Liver (tissue), 9 donors: ENCODE data around the gene HBE1. TPM values are rescaled to one million over a fixed set of nuclear protein-coding genes. Genes with fewer than 3 reads are reported as not detected.

ENCODE experiments used
- DNase-seq: peaks from one replicate; pipeline ENCODE4 v3.0.0-alpha.2; 2017; ENCODE audit warnings: low spot score
- H3K27ac ChIP-seq, 2 donors: one replicate each; pipeline ENCODE4 v1.7.0; 2013; ENCODE audit warnings: inconsistent platforms in 2 of 2, low read length in 2 of 2, control low read depth in 1 of 2, low read depth in 1 of 2, mild to moderate bottlenecking in 1 of 2
- H3K27me3 ChIP-seq, 4 donors: one replicate each; pipeline versions ENCODE4 v1.6.1 to v1.7.0; 2013; ENCODE audit warnings: low read length in 3 of 4, inconsistent platforms in 1 of 4, mild to moderate bottlenecking in 1 of 4, moderate library complexity in 1 of 4; ENCODE audit not compliant: control insufficient read depth in 4 of 4, insufficient read depth in 4 of 4
- H3K36me3 ChIP-seq, 4 donors: one replicate each; pipeline versions ENCODE4 v1.6.1 to v1.7.0; 2013; ENCODE audit warnings: low read length in 3 of 4, mild to moderate bottlenecking in 3 of 4, low read depth in 1 of 4, moderate library complexity in 1 of 4; ENCODE audit not compliant: control insufficient read depth in 4 of 4, insufficient read depth in 3 of 4
- H3K4me1 ChIP-seq, 4 donors: one replicate each; pipeline versions ENCODE4 v1.6.1 to v1.7.0; 2013; ENCODE audit warnings: low read length in 3 of 4, mild to moderate bottlenecking in 3 of 4, moderate library complexity in 1 of 4; ENCODE audit not compliant: control insufficient read depth in 4 of 4, insufficient read depth in 4 of 4
- H3K4me3 ChIP-seq, 3 donors: one replicate each; pipeline versions ENCODE4 v1.6.1 to v1.7.0; 2013; ENCODE audit warnings: low read length in 3 of 3, control low read depth in 1 of 3, low read depth in 1 of 3, mild to moderate bottlenecking in 1 of 3
- H3K9ac ChIP-seq, 2 donors: one replicate each; pipeline ENCODE4 v1.7.0; 2013; ENCODE audit warnings: low read length in 2 of 2, mild to moderate bottlenecking in 2 of 2, moderate library complexity in 2 of 2, control low read depth in 1 of 2, low read depth in 1 of 2
- H3K9me3 ChIP-seq, 4 donors: one replicate each; pipeline versions ENCODE4 v1.6.1 to v1.7.0; 2013; ENCODE audit warnings: low read length in 3 of 4; ENCODE audit not compliant: control insufficient read depth in 4 of 4
- EGR1 ChIP-seq, 2 donors: IDR thresholded peaks; 2 replicates each; pipeline ENCODE4 v1.6.1; 2016 to 2018; ENCODE audit warnings: antibody characterized with exemption in 2 of 2, low read depth in 2 of 2
- HNF4A ChIP-seq, 2 donors: conservative IDR thresholded peaks; 2 replicates each; pipeline ENCODE4 v1.6.1; 2016; ENCODE audit warnings: antibody characterized with exemption in 2 of 2, mild to moderate bottlenecking in 2 of 2
- HNF4G ChIP-seq: IDR thresholded peaks from 2 replicates; pipeline ENCODE4 v1.6.1; 2016; ENCODE audit warnings: antibody characterized with exemption
- JUND ChIP-seq, 2 donors: IDR thresholded peaks; 2 replicates each; pipeline ENCODE4 v1.6.1; 2016; ENCODE audit warnings: antibody characterized with exemption in 2 of 2
- NR2F2 ChIP-seq: IDR thresholded peaks from 2 replicates; pipeline ENCODE4 v1.6.1; 2016; ENCODE audit warnings: antibody characterized with exemption
- RAD21 ChIP-seq, 2 donors: IDR thresholded peaks; 2 replicates each; pipeline ENCODE4 v1.6.1; 2016; ENCODE audit warnings: antibody characterized with exemption in 2 of 2, mild to moderate bottlenecking in 2 of 2
- SP1 ChIP-seq: IDR thresholded peaks from 2 replicates; pipeline ENCODE4 v1.6.1; 2018; ENCODE audit warnings: antibody characterized with exemption, mild to moderate bottlenecking
- YY1 ChIP-seq: IDR thresholded peaks from 2 replicates; pipeline ENCODE4 v1.6.1; 2016; ENCODE audit warnings: antibody characterized with exemption, mild to moderate bottlenecking
- WGBS: extraction: QIAGEN DNeasy Blood & Tissue Kit; methylation state at CpG from one replicate; pipeline ENCODE4 v1.1.7; 2013; 5-methylcytosine and 5-hydroxymethylcytosine counted together
- polyA plus RNA-seq, 2 donors: library from polyadenylated mRNA; stranded (reverse) in 1 of 2; unstranded in 1 of 2; fragments of 200-250 nt in 1 of 2; fragments of >200 nt in 1 of 2; fragmentation: Nextera tagmentation in 1 of 2; extraction: Ambion mirVana in 1 of 2; gene quantifications; one replicate each; pipeline versions ENCODE4 v1.2.1 to v1.2.3, GENCODE V29; 2013 to 2015
- total RNA-seq, 2 donors: library from RNA; depleted of rRNA; stranded (reverse); fragments of >200 nt; gene quantifications; one replicate each; pipeline ENCODE4 v1.2.3, GENCODE V29; 2014
- TF ChIP-seq, protein P1 (sequence below): IDR thresholded peaks from 2 replicates; pipeline ENCODE4 v1.6.1; 2016; ENCODE audit warnings: antibody characterized with exemption
- TF ChIP-seq, protein P2 (sequence below): IDR thresholded peaks from 2 replicates; pipeline ENCODE4 v1.6.1; 2016; ENCODE audit warnings: antibody characterized with exemption, mild to moderate bottlenecking
- TF ChIP-seq, protein P3 (sequence below): IDR thresholded peaks from 2 replicates; pipeline ENCODE4 v1.6.1; 2016; ENCODE audit warnings: antibody characterized with exemption
- TF ChIP-seq, protein P4 (sequence below): fragments of 150-350 bp; IDR thresholded peaks from 2 replicates; pipeline ENCODE4 v1.5.1; 2017; ENCODE audit warnings: improper control_type of control experiment, low read depth, low read length; ENCODE audit not compliant: missing input control
- donor health status: healthy.
- donor health status: healthy.
- donor health status: healthy.
- donor health status: healthy.
- donor health status: healthy.

HBE1 gene
- total and polyA plus RNA-seq, 4 donors, result 82.7 TPM; not detected in 3

DNA sequence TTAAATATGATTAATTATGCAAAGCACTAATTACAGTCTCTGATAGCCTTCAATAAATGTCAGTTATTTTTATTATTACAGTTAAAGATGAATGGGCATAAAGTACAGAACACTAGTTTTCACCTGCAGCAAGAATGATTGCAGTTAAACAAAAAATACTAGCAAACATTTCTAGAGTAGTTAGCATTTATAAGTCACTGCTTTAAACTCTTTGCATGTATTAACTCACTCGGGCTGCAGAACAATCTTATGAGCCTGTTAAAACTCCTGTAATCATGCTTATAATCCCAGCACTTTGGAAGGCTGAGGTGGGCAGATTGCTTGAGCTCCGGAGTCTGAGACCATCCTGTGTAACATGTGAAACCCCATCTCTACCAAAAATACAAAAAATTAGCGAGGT lies 17.2 kb upstream of the HBE1 start:
- Histone ChIP-seq H3K27me3 (no peaks in the 10 kb centered on the region), H3K9ac (no peak overlapping the region), H3K27ac (no peak overlapping the region), H3K9me3 (no peaks in the 10 kb centered on the region), H3K4me1 (no peaks in the 10 kb centered on the region), H3K36me3 (no peaks in the 10 kb centered on the region), H3K4me3 (no peak overlapping the region)
- DNase-seq, result no peak
- WGBS, result 79% methylated on average over 3 of the region's 3 CpGs
- TF ChIP-seq NR2F2 (no peak), HNF4A (conservative IDR thresholded peaks at IDR 0.05) (no peak), EGR1 (IDR thresholded peaks at IDR 0.05; ENCODE audit: low read depth in 2 of 2) (no peak), HNF4G (no peak), JUND (IDR thresholded peaks at IDR 0.05) (no peak), YY1 (no peak)
- TF ChIP-seq, protein P1, sequence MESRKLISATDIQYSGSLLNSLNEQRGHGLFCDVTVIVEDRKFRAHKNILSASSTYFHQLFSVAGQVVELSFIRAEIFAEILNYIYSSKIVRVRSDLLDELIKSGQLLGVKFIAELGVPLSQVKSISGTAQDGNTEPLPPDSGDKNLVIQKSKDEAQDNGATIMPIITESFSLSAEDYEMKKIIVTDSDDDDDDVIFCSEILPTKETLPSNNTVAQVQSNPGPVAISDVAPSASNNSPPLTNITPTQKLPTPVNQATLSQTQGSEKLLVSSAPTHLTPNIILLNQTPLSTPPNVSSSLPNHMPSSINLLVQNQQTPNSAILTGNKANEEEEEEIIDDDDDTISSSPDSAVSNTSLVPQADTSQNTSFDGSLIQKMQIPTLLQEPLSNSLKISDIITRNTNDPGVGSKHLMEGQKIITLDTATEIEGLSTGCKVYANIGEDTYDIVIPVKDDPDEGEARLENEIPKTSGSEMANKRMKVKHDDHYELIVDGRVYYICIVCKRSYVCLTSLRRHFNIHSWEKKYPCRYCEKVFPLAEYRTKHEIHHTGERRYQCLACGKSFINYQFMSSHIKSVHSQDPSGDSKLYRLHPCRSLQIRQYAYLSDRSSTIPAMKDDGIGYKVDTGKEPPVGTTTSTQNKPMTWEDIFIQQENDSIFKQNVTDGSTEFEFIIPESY, result no peak
- TF ChIP-seq, protein P2, sequence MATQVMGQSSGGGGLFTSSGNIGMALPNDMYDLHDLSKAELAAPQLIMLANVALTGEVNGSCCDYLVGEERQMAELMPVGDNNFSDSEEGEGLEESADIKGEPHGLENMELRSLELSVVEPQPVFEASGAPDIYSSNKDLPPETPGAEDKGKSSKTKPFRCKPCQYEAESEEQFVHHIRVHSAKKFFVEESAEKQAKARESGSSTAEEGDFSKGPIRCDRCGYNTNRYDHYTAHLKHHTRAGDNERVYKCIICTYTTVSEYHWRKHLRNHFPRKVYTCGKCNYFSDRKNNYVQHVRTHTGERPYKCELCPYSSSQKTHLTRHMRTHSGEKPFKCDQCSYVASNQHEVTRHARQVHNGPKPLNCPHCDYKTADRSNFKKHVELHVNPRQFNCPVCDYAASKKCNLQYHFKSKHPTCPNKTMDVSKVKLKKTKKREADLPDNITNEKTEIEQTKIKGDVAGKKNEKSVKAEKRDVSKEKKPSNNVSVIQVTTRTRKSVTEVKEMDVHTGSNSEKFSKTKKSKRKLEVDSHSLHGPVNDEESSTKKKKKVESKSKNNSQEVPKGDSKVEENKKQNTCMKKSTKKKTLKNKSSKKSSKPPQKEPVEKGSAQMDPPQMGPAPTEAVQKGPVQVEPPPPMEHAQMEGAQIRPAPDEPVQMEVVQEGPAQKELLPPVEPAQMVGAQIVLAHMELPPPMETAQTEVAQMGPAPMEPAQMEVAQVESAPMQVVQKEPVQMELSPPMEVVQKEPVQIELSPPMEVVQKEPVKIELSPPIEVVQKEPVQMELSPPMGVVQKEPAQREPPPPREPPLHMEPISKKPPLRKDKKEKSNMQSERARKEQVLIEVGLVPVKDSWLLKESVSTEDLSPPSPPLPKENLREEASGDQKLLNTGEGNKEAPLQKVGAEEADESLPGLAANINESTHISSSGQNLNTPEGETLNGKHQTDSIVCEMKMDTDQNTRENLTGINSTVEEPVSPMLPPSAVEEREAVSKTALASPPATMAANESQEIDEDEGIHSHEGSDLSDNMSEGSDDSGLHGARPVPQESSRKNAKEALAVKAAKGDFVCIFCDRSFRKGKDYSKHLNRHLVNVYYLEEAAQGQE, result no peak
- TF ChIP-seq, protein P3, sequence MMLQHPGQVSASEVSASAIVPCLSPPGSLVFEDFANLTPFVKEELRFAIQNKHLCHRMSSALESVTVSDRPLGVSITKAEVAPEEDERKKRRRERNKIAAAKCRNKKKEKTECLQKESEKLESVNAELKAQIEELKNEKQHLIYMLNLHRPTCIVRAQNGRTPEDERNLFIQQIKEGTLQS, result no peak

DNA sequence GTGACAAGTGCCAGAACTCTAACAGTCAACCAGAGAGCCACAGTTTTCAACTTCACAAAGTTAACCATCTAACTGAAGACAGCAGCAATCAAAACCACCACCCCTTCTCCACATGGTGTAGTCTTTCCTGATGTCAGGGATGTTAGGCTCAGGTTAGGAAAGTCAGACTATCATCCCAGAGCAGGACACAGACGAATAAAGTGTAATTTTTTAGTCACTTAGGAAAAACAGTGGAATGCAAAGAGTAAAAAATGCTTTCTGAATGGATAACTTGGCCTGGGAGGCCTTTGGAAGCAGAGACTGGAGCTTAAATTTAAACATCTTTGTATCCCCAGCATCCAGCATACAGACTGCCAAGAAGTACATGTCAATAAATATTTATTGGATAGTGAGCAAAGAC lies 16.6 kb upstream of the HBE1 start:
- Histone ChIP-seq H3K27ac (no peak overlapping the region), H3K4me1 (no peaks in the 10 kb centered on the region), H3K9ac (no peak overlapping the region), H3K27me3 (no peaks in the 10 kb centered on the region), H3K4me3 (no peak overlapping the region), H3K36me3 (no peaks in the 10 kb centered on the region), H3K9me3 (no peaks in the 10 kb centered on the region)
- WGBS, result 52% methylated on average over 1 of the region's 1 CpG
- no peak for DNase-seq
- TF ChIP-seq NR2F2 (no peak), HNF4G (no peak), EGR1 (IDR thresholded peaks at IDR 0.05; ENCODE audit: low read depth in 2 of 2) (no peak), SP1 (no peak), RAD21 (IDR thresholded peaks at IDR 0.05) (no peak)
- TF ChIP-seq, protein P1, result no peak
- TF ChIP-seq, protein P2, result no peak
- TF ChIP-seq, protein P4, sequence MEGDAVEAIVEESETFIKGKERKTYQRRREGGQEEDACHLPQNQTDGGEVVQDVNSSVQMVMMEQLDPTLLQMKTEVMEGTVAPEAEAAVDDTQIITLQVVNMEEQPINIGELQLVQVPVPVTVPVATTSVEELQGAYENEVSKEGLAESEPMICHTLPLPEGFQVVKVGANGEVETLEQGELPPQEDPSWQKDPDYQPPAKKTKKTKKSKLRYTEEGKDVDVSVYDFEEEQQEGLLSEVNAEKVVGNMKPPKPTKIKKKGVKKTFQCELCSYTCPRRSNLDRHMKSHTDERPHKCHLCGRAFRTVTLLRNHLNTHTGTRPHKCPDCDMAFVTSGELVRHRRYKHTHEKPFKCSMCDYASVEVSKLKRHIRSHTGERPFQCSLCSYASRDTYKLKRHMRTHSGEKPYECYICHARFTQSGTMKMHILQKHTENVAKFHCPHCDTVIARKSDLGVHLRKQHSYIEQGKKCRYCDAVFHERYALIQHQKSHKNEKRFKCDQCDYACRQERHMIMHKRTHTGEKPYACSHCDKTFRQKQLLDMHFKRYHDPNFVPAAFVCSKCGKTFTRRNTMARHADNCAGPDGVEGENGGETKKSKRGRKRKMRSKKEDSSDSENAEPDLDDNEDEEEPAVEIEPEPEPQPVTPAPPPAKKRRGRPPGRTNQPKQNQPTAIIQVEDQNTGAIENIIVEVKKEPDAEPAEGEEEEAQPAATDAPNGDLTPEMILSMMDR, result no peak
